Measurements from ENCODE around the gene SCARB2.
"Not testable (repeated sequence)": the region's sequence is repeated elsewhere in the genome, so short reads cannot be mapped to it uniquely, and the experiment has no call there.

The SCARB2 gene, protein sequence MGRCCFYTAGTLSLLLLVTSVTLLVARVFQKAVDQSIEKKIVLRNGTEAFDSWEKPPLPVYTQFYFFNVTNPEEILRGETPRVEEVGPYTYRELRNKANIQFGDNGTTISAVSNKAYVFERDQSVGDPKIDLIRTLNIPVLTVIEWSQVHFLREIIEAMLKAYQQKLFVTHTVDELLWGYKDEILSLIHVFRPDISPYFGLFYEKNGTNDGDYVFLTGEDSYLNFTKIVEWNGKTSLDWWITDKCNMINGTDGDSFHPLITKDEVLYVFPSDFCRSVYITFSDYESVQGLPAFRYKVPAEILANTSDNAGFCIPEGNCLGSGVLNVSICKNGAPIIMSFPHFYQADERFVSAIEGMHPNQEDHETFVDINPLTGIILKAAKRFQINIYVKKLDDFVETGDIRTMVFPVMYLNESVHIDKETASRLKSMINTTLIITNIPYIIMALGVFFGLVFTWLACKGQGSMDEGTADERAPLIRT

GRCh38 chr4:76213415-76214176, at the start of gene SCARB2:
Gene SCARB2, minus strand, starts transcription at chr4:76213824. Its CDS starts 281 bp downstream, at chr4:76213543.
- DNase-seq = peak; percentile 80

GRCh38 chr4:76260571-76260970, 46.9 kb upstream of the SCARB2 start:
- DNase-seq = no peak

GRCh38 chr4:76257824-76258223, 44.2 kb upstream of the SCARB2 start:
- no peak for DNase-seq

DNA sequence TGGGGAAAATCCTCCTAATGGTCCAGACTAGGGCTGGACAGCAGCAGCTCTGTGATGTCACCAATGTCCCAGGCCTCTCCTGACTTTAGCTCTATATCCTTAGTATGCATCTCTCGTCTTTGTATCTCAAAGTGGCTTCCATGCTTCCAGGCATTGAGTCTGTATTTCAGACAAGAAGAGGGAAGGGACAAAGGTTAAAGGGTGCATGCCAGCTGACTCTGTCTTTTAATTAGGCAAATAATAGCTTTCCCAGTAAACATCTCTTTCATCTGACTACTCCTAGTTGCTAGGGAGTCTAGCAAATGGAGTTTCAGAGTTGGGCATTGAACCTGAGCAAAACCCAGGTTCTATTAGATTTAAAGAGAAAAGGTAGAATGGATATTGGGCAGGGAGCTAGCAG, 43.3 kb upstream of the SCARB2 start:
- no peak for DNase-seq

DNA sequence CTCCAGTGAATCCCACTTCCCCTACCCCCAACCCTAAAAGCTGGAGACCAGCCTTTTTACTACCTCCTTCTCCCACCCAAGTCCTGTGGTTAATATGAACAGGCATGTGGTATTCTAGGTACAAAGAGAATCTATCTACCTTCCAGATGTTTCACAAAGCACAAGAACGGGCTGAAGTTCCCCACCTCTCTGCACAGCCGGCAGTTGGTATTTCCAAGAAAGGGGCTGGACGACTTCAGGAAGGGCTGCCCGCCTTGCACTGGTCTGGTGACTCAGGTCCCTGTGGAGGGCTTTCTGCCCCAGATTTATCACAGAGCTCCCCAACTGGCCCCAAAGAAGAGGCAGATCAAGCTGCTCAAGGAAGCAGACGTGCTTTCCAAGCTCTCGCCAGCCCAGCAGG, 42.4 kb upstream of the SCARB2 start:
- DNase-seq = no peak

- no peak for DNase-seq
These were observed 39.9 kb upstream of the SCARB2 start for GRCh38 chr4:76253511-76253910.

DNA sequence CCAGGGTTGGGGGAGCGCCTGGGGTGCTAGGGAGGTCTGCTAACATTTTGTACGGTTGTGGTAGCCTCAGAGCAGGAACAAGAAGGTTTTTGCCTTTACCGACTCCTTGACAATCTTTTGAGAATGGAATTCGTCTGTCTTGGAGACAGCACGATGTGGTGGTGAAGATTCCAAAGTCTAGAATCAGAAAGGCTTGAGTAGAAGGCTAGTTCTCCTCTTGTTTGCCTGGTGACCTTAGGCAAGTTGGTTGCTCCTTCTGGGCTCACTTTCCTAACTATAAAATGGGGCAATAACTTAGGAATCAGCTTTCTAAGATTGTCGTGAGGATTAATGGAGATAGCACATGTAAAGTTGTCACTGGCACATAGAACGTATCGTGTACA, 38.6 kb upstream of the SCARB2 start:
- no peak for DNase-seq

- DNase-seq = peak; percentile 25
These were observed 38.0 kb upstream of the SCARB2 start, which contains the start of gene FAM47E for GRCh38 chr4:76251441-76252270. Gene FAM47E, plus strand, starts transcription at chr4:76251721. Its CDS starts 26 bp downstream, at chr4:76251747.

- no peak for DNase-seq
These were observed 37.3 kb upstream of the SCARB2 start for GRCh38 chr4:76250962-76251361.

DNA sequence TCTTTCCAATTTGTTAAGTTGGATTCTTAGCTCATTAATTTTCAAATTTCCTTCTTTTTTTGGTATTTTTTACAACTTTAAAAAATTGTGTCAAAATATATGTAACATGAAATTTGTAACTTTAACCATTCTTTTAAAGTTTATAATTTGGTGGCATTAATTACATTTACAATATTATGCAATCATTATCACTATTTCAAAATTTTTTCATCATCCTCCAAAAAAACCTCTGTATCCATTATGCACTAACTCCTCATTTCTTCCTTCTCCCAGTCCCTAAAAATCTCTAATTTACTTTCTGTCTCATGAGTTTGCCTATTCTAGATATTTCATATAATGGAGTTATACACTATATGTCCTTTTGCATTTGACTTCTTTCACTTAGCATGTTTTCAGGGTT, 33.2 kb upstream of the SCARB2 start:
- no peak for DNase-seq

DNA sequence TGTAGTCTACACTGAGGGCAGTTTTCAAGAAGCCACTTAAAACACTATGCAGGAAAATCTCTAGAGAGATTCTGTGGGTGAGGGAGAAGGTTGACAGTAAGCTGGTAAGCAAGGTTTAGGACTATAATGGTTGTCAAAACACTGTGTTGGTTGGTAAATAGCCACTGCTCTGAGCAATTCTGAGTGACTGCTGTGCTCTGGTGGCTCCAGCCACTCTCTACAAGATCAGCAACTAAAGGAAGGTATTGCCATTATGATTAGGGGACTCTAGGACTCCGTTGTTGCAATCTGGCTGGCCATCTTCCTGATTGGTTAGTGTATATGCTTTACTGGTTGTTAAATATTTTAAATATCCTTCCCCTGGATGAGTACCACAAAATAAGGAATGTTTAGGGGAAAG, 32.4 kb upstream of the SCARB2 start:
- DNase-seq = no peak

DNA sequence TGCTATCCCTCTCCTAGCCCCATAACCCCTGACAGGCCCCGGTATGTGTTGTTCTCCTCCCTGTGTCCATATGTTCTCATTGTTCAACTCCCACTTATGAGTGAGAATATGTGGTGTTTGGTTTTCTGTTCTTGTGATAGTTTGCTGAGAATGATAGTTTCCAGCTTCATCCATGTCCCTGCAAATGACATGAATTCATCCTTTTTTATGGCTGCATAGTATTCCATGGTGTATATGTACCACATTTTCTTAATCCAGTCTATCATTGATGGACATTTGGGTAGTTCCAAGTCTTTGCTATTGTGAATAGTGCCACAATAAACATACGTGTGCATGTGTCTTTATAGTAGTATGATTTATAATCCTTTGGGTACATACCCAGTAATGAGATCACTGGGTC, 30.3 kb upstream of the SCARB2 start:
- DNase-seq = not testable (repeated sequence)

DNA sequence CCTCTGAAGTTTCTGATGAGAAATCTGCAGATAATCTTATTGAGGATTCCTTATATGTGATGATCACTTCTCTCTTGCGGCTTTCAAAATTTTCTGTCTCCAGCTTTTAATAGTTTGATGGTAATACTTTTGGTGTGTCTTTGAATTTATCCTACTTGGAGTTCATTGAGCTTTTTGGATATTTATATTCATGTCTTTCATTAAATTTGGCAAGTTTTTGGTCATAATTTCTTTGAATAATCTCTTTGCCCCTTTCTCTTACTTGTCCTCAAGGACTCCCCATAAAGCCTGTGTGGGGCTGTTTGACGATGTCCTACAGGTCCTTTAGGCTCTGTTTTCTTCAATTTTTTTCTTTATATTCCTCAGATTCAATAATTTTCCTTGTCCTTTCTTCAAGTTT, 26.6 kb upstream of the SCARB2 start:
- no peak for DNase-seq

- DNase-seq = no peak
These were observed 25.1 kb upstream of the SCARB2 start for GRCh38 chr4:76238701-76239100.

DNA sequence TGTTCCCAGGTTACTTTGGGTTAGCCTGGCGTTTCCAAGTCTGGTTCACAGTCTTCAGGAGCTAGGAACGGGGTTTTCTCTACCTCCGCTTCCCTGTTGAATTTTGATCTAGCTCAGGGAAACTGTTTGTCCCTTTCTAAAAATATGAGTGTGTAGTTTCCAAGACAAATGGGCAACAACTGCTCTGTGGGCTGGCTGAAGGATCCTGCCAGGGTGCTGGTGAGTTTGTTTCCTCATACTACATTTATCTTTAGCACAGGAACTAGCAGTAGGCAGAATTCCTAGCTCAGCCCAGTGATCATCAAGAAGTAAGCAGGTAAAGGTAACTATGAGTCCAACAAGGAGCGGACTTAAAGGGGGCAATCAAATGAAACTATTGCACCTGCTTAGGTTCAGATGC, 24.6 kb upstream of the SCARB2 start:
- no peak for DNase-seq

- no peak for DNase-seq
These were observed 22.3 kb upstream of the SCARB2 start for GRCh38 chr4:76235915-76236314.

- no peak for DNase-seq
These were observed 21.8 kb upstream of the SCARB2 start for GRCh38 chr4:76235407-76235806.

DNA sequence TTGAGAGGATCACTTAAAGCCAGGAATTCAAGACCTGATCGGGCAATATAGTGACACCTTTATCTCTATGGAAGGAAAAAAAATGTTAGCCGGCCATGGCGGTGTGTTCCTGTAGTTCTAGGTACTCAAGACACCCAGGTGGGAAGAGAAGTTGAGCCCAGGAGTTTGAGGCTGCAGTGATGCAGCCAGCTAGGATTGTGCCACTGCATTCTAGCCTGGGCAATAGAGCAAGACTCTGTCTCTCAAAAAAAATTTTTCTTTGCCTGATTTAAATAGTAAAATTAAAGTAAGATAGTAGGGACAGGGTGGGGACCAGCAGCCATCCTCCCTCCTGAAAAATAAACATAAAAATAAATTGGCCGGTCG, 21.0 kb upstream of the SCARB2 start:
- no peak for DNase-seq

DNA sequence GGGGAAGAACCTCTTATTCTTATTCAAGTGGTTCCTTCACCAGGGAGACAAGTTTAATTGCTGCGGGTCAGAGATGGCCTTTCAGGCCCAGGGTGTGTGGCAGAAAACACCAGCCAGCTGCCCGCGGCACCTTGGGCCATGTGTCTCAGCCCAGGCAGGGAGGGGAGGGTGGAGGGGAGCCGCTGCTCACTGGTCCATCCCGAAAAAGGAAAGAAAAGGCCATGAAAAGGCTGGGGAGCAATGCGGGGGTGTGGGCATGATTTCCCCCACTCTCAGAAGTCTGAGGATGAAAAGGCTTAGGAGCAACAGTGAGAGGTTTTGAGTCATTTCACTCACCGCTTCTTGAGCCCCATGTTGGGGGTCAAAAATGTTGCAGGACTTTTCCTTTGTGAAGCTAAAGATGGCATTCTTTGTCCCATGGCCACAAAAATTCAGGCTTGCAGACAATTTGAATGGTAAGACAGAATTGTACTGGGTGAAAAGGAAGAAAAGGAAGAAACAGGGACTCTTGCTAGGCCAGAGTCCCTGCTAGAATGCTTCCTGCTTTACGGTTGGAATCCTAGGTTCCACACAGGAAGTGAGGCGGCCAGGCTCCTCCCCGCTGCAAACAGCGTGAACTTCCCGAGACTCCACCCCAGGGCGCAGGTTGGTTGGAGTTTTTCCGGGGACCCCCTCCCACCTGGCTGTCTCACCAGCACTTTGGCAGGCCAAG, 20.5 kb upstream of the SCARB2 start:
- no peak for DNase-seq

GRCh38 chr4:76233529-76233928, 19.9 kb upstream of the SCARB2 start:
- no peak for DNase-seq

DNA sequence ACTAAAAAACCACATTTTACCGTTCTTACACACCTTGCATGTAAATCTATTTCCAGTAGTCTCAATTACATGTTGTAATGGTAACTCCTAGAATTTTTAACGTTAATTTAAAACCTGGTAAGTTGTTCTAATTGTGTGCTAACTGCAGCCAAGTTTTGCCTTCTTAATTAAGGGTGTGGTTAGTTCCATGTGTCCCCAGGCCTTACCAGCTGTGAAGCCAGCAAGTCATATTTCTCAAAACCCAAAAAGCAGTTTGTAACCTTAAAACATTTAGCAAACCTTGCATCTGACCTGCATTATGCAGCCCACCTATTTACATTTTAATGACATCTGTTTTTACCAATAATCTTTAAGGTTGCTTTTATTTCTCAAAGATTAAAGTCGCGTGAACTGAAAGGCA, 19.5 kb upstream of the SCARB2 start:
- DNase-seq = no peak

DNA sequence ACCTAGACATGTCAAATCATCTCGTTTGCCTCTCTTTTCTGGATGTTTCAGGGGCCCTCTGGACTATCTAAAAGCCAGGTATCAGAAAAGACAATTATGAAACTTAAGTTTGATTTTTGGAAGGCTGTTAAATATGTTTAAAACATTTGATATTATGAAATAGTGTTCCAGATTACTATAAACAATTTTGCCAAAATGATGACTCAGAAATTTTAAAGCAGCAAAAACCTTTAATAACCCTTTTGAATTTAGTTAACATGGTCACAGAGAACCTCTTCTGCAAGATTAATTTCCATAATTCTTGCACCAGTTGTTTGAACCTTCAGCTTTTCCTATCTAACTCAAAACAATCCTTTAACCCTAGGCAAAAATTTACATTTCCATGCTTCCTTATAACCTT, 19.1 kb upstream of the SCARB2 start:
- DNase-seq = no peak

GRCh38 chr4:76226418-76226817, 12.8 kb upstream of the SCARB2 start:
- DNase-seq = no peak
